Common myeloid progenitor, CD34-positive (primary cell): ENCODE results near the gene N4BP3.

Source experiments
- CTCF ChIA-PET: fragments of 350-600 bp; sonication (Branson Sonifier 250); formaldehyde crosslinking; loops from one replicate; lab custom pipeline; 2021; ENCODE audit warnings: antibody characterized with exemption; lab: Charles Lee
- POLR2A ChIA-PET: fragments of 350-600 bp; sonication (Branson Sonifier 250); formaldehyde crosslinking; loops from one replicate; lab custom pipeline; 2021; ENCODE audit warnings: antibody characterized with exemption; lab: Charles Lee
- DNase-seq, 3 donors: peaks; one replicate each; pipeline versions ENCODE4 v3.0.0 to v3.0.0-alpha.2; 2013
- H3K27ac ChIP-seq, 2 experiments: 1 replicate in 1 of 2; 2 replicates in 1 of 2; pipeline ENCODE4 v1.7.0; 2013; ENCODE audit warnings: inconsistent platforms in 2 of 2, low read length in 2 of 2, mild to moderate bottlenecking in 2 of 2, low read depth in 1 of 2, moderate library complexity in 1 of 2; ENCODE audit not compliant: severe bottlenecking in 2 of 2, insufficient read depth in 1 of 2, poor library complexity in 1 of 2
- H3K27me3 ChIP-seq, 5 experiments: replicated peaks in 2 of 5; 1 replicate in 3 of 5; 2 replicates in 2 of 5; pipeline versions ENCODE4 v1.6.1 to v1.7.0; 2013; ENCODE audit warnings: low read length in 4 of 5, mild to moderate bottlenecking in 2 of 5, moderate library complexity in 2 of 5, inconsistent platforms in 1 of 5; ENCODE audit not compliant: insufficient read depth in 5 of 5, control insufficient read depth in 4 of 5
- H3K36me3 ChIP-seq, 4 experiments: 1 replicate in 2 of 4; 2 replicates in 2 of 4; pipeline versions ENCODE4 v1.6.1 to v1.7.0; 2013; ENCODE audit warnings: low read length in 3 of 4, control low read depth in 1 of 4, mild to moderate bottlenecking in 1 of 4; ENCODE audit not compliant: control insufficient read depth in 4 of 4, insufficient read depth in 4 of 4
- H3K4me1 ChIP-seq, 4 experiments: 1 replicate in 3 of 4; 2 replicates in 1 of 4; pipeline versions ENCODE4 v1.6.1 to v1.7.1; 2013; ENCODE audit warnings: low read length in 3 of 4, mild to moderate bottlenecking in 3 of 4, control low read depth in 1 of 4, inconsistent platforms in 1 of 4, moderate library complexity in 1 of 4; ENCODE audit not compliant: control insufficient read depth in 4 of 4, insufficient read depth in 4 of 4; ENCODE audit errors: control extremely low read depth in 1 of 4
- H3K4me3 ChIP-seq, 7 experiments: 1 replicate in 4 of 7; 2 replicates in 3 of 7; pipeline versions ENCODE4 v1.5.1 to v1.7.0; 2013; ENCODE audit warnings: mild to moderate bottlenecking in 7 of 7, low read length in 6 of 7, moderate library complexity in 6 of 7, inconsistent platforms in 2 of 7, low read depth in 2 of 7, control low read depth in 1 of 7; ENCODE audit not compliant: insufficient read depth in 4 of 7, control insufficient read depth in 1 of 7; ENCODE audit errors: extremely low read depth in 1 of 7
- H3K9me3 ChIP-seq, 5 experiments: 1 replicate in 4 of 5; 2 replicates in 1 of 5; pipeline versions ENCODE4 v1.6.1 to v1.7.1; 2013; ENCODE audit warnings: low read length in 4 of 5, mild to moderate bottlenecking in 2 of 5, inconsistent platforms in 1 of 5, low read depth in 1 of 5, moderate library complexity in 1 of 5; ENCODE audit not compliant: control insufficient read depth in 4 of 5, insufficient read depth in 2 of 5; ENCODE audit errors: control extremely low read depth in 1 of 5
- WGBS: methylation state at CpG from one replicate; pipeline ENCODE4 v1.1.5; 2013; ENCODE audit not compliant: insufficient coverage; 5-methylcytosine and 5-hydroxymethylcytosine counted together

The N4BP3 gene

GRCh38 chr5:178117923-178118701 lies 4.8 kb downstream of the N4BP3 start:
- Histone ChIP-seq H3K27ac (no peak overlapping the region), H3K36me3 (no peaks in the 10 kb centered on the region), H3K4me1 (peaks cover 6 to 90% (median 87%) of the 10 kb centered on the region in 4 experiments), H3K9me3 (no peaks in the 10 kb centered on the region), H3K27me3 (peaks cover 0 to 43% (median 18%) of the 10 kb centered on the region in 5 experiments), H3K4me3 (peak overlapping the region in 1 of 7 experiments; percentile 38)
- WGBS: 83% methylated on average over 13 of the region's 18 CpGs
- CTCF ChIA-PET: interaction anchor here (1.2 to 11.1 kb wide), 4 partner anchors 9 to 40 kb away, joined by 3 to 137 read pairs (median 4); no protein-coding TSS in a partner anchor
- DNase-seq: peak; percentile 49 to 82 (median 78)
- POLR2A ChIA-PET: interaction anchor here (1.7 kb wide), 1 partner anchor 13 kb away, joined by 7 read pairs; the partner anchor contains the start of gene RMND5B

DNA sequence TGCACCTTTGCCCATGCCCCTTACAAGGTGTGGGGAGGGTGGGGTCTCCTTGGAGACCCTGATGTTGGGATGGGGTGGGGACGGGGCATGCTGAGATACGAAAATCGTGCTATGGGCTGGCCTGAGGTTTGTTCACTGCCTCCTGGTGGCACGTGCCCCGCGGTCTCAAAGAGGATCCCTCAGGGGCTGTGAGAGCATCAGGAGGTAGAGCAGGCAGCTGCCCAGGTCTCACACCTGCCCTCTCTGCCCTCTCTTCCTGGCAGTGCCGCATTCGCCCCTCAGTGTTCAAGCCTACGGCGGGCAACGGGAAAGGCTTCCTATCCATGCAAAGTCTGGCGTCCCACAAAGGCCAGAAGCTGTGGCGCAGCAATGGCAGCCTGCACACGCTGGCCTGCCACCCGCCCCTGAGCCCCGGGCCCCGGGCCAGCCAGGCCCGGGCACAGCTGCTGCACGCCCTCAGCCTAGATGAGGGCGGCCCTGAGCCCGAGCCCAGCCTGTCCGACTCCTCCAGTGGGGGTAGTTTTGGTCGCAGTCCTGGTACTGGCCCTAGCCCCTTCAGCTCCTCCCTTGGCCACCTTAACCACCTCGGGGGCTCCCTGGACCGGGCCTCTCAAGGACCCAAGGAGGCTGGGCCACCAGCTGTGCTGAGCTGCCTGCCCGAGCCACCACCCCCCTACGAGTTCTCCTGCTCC lies 6.7 kb downstream of the N4BP3 start:
- WGBS: 93% methylated on average over 20 of the region's 27 CpGs

DNA sequence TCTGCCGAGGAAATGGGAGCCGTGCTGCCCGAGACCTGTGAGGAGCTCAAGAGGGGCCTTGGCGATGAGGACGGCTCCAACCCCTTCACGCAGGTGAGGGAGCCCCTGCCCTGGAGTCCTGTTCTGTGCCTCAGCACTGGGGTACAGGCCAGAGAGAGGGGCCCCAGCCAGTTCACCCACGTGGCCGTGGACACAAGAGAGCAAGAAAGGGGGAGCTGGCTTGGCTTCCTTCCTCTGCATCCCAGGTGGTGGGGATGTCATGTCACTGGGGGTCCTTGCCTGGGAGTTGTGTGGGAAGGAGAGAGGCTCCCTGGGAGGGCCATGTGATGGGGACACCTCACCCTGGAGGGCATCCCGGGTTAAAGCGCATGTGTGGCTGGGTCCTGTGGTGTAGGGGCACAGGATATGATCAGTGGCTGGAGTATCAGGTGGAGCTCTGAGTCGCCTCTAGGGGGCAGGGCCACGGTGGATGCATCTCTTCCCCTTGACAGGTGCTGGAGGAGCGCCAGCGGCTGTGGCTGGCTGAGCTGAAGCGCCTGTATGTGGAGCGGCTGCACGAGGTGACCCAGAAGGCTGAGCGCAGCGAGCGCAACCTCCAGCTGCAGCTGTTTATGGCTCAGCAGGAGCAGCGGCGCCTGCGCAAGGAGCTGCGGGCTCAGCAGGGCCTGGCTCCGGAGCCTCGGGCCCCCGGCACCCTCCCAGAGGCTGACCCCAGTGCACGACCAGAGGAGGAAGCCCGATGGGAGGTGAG lies 7.5 kb downstream of the N4BP3 start:
- Histone ChIP-seq H3K9me3 (no peaks in the 10 kb centered on the region), H3K27ac (no peak overlapping the region), H3K27me3 (peaks cover 0 to 21% (median 8%) of the 10 kb centered on the region in 5 experiments), H3K4me1 (peaks cover 6 to 78% (median 65%) of the 10 kb centered on the region in 4 experiments), H3K4me3 (peak overlapping the region in 1 of 7 experiments; percentile 28), H3K36me3 (no peaks in the 10 kb centered on the region)
- peak; percentile 93 to 97 (median 97) for DNase-seq
- CTCF ChIA-PET: interaction anchor here (0.6 to 11.1 kb wide), 13 partner anchors 8 to 62 kb away, joined by 3 to 137 read pairs (median 4); no protein-coding TSS in a partner anchor
- POLR2A ChIA-PET: interaction anchor here (0.8 to 2.1 kb wide), 5 partner anchors 10 to 789 kb away, joined by 3 to 10 read pairs (median 3); partner anchors contain the start of gene RMND5B
- 26% methylated on average over 26 of the region's 29 CpGs for WGBS

More for the DNA sequence above, 6.7 kb downstream of the N4BP3 start:
- no peak overlapping the region for H3K27ac ChIP-seq
- CTCF ChIA-PET: interaction anchor here (1.1 to 11.1 kb wide), 8 partner anchors 8 to 62 kb away, joined by 3 to 137 read pairs (median 6); no protein-coding TSS in a partner anchor
- no peak for DNase-seq
- H3K36me3 ChIP-seq: no peaks in the 10 kb centered on the region
- no peaks in the 10 kb centered on the region for H3K9me3 ChIP-seq
- peaks cover 6 to 84% (median 71%) of the 10 kb centered on the region in 4 experiments for H3K4me1 ChIP-seq
- no peak overlapping the region for H3K4me3 ChIP-seq
- POLR2A ChIA-PET: interaction anchor here (0.6 to 2.1 kb wide), 6 partner anchors 11 to 789 kb away, joined by 3 to 10 read pairs (median 3); partner anchors contain the start of gene RMND5B
- peaks cover 0 to 28% (median 13%) of the 10 kb centered on the region in 5 experiments for H3K27me3 ChIP-seq

DNA sequence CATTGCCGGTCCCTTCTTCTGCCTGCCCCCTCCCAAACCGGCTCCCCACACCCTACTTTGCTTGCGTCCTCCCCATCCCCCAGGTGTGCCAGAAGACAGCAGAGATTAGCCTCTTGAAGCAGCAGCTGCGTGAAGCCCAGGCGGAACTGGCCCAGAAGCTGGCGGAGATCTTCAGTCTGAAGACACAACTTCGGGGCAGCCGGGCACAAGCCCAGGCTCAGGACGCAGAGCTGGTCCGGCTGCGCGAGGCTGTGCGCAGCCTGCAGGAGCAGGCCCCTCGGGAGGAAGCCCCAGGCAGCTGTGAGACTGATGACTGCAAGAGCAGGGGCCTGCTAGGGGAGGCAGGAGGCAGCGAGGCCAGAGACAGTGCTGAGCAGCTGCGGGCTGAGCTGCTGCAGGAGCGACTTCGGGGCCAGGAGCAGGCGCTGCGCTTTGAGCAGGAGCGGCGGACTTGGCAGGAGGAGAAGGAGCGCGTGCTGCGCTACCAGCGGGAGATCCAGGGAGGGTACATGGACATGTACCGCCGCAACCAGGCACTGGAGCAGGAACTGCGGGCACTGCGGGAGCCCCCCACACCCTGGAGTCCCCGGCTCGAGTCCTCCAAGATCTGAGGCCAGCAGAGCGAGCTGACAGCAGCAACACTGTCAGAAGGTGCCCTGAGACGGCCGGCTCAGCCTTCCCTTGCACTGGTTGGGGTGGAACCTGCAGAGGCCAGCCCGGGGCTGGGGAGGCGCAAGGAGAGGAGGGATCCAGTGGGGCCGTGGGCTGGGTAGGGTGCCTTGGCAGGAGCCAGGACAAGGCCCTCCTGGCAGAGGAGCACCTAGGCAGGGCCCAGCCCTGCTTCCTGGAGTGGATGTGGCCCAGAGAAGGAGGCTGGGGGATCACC lies 8.3 kb downstream of the N4BP3 start:
- Histone ChIP-seq H3K4me3 (peak overlapping the region in 1 of 7 experiments; percentile 28), H3K36me3 (no peaks in the 10 kb centered on the region), H3K4me1 (peaks cover 6 to 75% (median 61%) of the 10 kb centered on the region in 4 experiments), H3K27me3 (peaks cover 0 to 13% (median 5%) of the 10 kb centered on the region in 5 experiments), H3K9me3 (no peaks in the 10 kb centered on the region), H3K27ac (no peak overlapping the region)
- DNase-seq: no peak
- 93% methylated on average over 34 of the region's 38 CpGs for WGBS
- CTCF ChIA-PET: interaction anchor here (0.6 to 11.1 kb wide), 12 partner anchors 7 to 61 kb away, joined by 3 to 137 read pairs (median 4); no protein-coding TSS in a partner anchor
- POLR2A ChIA-PET: interaction anchor here (2.1 to 6.1 kb wide), 2 partner anchors 7 to 9 kb away, joined by 10 to 27 read pairs; partner anchors contain the start of genes N4BP3 and RMND5B

GRCh38 chr5:178122346-178122745 lies 9.0 kb downstream of the N4BP3 start:
- Histone ChIP-seq H3K36me3 (no peaks in the 10 kb centered on the region), H3K4me1 (peaks cover 0 to 75% (median 60%) of the 10 kb centered on the region in 4 experiments)

More at GRCh38 chr5:178122346-178122745, 9.0 kb downstream of the N4BP3 start:
- Histone ChIP-seq H3K9me3 (no peaks in the 10 kb centered on the region), H3K27me3 (peaks cover 0 to 7% (median 2%) of the 10 kb centered on the region in 5 experiments), H3K27ac (no peak overlapping the region), H3K4me3 (no peak overlapping the region)
- WGBS: 100% methylated on average over 5 of the region's 5 CpGs
- ChIA-PET POLR2A (interaction anchor here (6.1 kb wide), 1 partner anchor 8 kb away, joined by 27 read pairs; the partner anchor contains the start of gene N4BP3), CTCF (interaction anchor here (1.4 to 11.1 kb wide), 4 partner anchors 8 to 45 kb away, joined by 6 to 137 read pairs (median 20); no protein-coding TSS in a partner anchor)
- no peak for DNase-seq
